DMS53 (cell line): Measurements from ENCODE around the gene MVB12B.

Source experiments
- DNase-seq: peaks from one replicate; lab custom pipeline; 2025; lab: John Stamatoyannopoulos, UW

The MVB12B gene

GRCh38 chr9:126386088-126386487 lies 59.5 kb downstream of the MVB12B start:
- DNase-seq: peak; percentile 48

- DNase-seq: no peak
Observed at GRCh38 chr9:126386776-126387175, 60.1 kb downstream of the MVB12B start.

- DNase-seq: no peak
Observed at GRCh38 chr9:126388964-126389708, 62.5 kb downstream of the MVB12B start.

GRCh38 chr9:126389992-126390391 lies 63.4 kb downstream of the MVB12B start:
- no peak for DNase-seq

- no peak for DNase-seq
Observed at GRCh38 chr9:126390923-126391322, 64.3 kb downstream of the MVB12B start.

GRCh38 chr9:126391713-126392661 lies 65.4 kb downstream of the MVB12B start:
- DNase-seq: no peak

GRCh38 chr9:126392662-126393371 lies 66.2 kb downstream of the MVB12B start:
- no peak for DNase-seq

- DNase-seq: peak; percentile 39
Observed at GRCh38 chr9:126393876-126394275, 67.2 kb downstream of the MVB12B start.

GRCh38 chr9:126394802-126395201 lies 68.2 kb downstream of the MVB12B start:
- no peak for DNase-seq

GRCh38 chr9:126395439-126396212 lies 69.0 kb downstream of the MVB12B start:
- DNase-seq: peak; percentile 47

GRCh38 chr9:126397056-126397455 lies 70.4 kb downstream of the MVB12B start:
- peak; percentile 22 for DNase-seq

GRCh38 chr9:126398403-126399058 lies 71.9 kb downstream of the MVB12B start:
- DNase-seq: peak; percentile 76

- no peak for DNase-seq
Observed at GRCh38 chr9:126399251-126399650, 72.6 kb downstream of the MVB12B start.

GRCh38 chr9:126399789-126400188 lies 73.2 kb downstream of the MVB12B start:
- DNase-seq: no peak

- no peak for DNase-seq
Observed at GRCh38 chr9:126400571-126400970, 73.9 kb downstream of the MVB12B start.

GRCh38 chr9:126401107-126401506 lies 74.5 kb downstream of the MVB12B start:
- DNase-seq: no peak

GRCh38 chr9:126401581-126401980 lies 75.0 kb downstream of the MVB12B start:
- DNase-seq: no peak

- DNase-seq: no peak
Observed at GRCh38 chr9:126403397-126403796, 76.8 kb downstream of the MVB12B start.

GRCh38 chr9:126404459-126404858 lies 77.8 kb downstream of the MVB12B start:
- DNase-seq: no peak

- DNase-seq: no peak
Observed at GRCh38 chr9:126406075-126406667, 79.5 kb downstream of the MVB12B start.
